Measurements from ENCODE around the gene AIFM2. TPM values are rescaled to one million over a fixed set of nuclear protein-coding genes. Genes with fewer than 3 reads are reported as not detected.

The AIFM2 gene
- total and polyA plus RNA-seq, 9 of the 15 experiments (the other 6 are each of a cell fraction or from before 2014, with no cell fraction given), result 2.7 to 14.1 (median 9.2) TPM

DNA sequence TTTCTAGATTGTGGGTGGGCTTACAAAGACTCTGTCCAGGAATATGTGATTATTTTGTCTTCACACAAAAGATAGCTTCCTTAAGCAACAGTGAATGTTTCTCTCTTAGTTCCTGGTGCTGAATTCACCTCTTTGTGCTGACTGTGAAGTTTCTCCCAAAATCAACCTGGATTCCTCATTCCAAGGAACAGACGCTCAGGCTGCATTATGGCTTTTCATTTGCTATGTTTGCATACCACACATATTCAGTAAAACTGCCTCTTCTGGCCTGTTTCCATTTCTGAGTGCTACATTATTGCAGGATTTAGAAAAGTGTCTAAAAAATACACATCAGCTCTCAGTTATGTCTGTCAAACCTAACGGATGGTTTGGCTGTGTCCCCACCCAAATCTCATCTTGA, 58.5 kb downstream of the AIFM2 start:
- ChIA-PET POLR2A (interaction anchor here (1.2 kb wide), 1 partner anchor 17 kb away, joined by 4 read pairs; no protein-coding TSS in a partner anchor), CTCF (ENCODE audit: low intra/inter-chr PET ratio) (no interaction called here)
- FAIRE-seq, result no peak
- Histone ChIP-seq H2AFZ (ENCODE audit: low read depth, low read length) (no peak overlapping the region), H3K4me1 (replicated peaks in 1 of 2; ENCODE audit: control insufficient read depth in 2 of 2, insufficient read depth in 2 of 2, low read length in 2 of 2) (no peaks in the 10 kb centered on the region), H3K9me1 (ENCODE audit: control insufficient read depth, insufficient read depth, low read length) (no peaks in the 10 kb centered on the region), H3K27ac (ENCODE audit: extremely low read depth, low read depth, low read length) (no peak overlapping the region), H4K20me1 (replicated peaks; ENCODE audit: control insufficient read depth, insufficient read depth, low read length) (peaks cover 4% of the 10 kb centered on the region; the same call in 1 of the 2 replicates), H3K4me3 (no peak overlapping the region), H3K79me2 (ENCODE audit: control insufficient read depth, insufficient read depth, low read length) (no peaks in the 10 kb centered on the region), H3K4me2 (ENCODE audit: insufficient read depth, low read length) (no peak overlapping the region), H3K9me3 (replicated peaks; ENCODE audit: control insufficient read depth, insufficient read depth, low read depth, low read length) (no peaks in the 10 kb centered on the region), H3K9ac (ENCODE audit: insufficient read depth in 1 of 2, low read depth in 2 of 2, low read length in 2 of 2) (no peak overlapping the region), H3K27me3 (ENCODE audit: control insufficient read depth in 2 of 2, insufficient read depth in 2 of 2, low read length in 2 of 2) (peaks cover 53 to 58% of the 10 kb centered on the region in 2 experiments), H3K36me3 (ENCODE audit: control insufficient read depth, insufficient read depth, low read length) (no peaks in the 10 kb centered on the region)
- in situ Hi-C loops (cut with MboI), result no loop called here
- intact Hi-C loops (cut with micrococcal nuclease), result no loop called here
- DNase-seq (ENCODE audit: extremely low read depth in 1 of 4, low spot score in 3 of 4), result no peak
- no TSS peak for BruUV-seq (replicated peaks)
- ATAC-seq, result no peak
- TF ChIP-seq KLF1 (tag; IDR thresholded peaks at IDR 0.05) (no peak), CBFA2T3 (IDR thresholded peaks at IDR 0.05) (no peak), GATA2 (CRISPR knock-in tag; IDR thresholded peaks at IDR 0.05) (no peak), C11orf30 (IDR thresholded peaks at IDR 0.05; ENCODE audit: low read depth) (0 out of 2 replicates have a peak, but pooled peaks have one; percentile 9), ZNF316 (IDR thresholded peaks at IDR 0.05) (peak; percentile 47; the same call in 1 of the 2 replicates), ARHGAP35 (IDR thresholded peaks at IDR 0.05; ENCODE audit: partially characterized antibody) (no peak), TAL1 (IDR thresholded peaks at IDR 0.05) (no peak)
- 5% methylated on average over 2 of the region's 2 CpGs for WGBS (ENCODE audit: insufficient coverage, low coverage, missing lambda C conversion rate)

DNA sequence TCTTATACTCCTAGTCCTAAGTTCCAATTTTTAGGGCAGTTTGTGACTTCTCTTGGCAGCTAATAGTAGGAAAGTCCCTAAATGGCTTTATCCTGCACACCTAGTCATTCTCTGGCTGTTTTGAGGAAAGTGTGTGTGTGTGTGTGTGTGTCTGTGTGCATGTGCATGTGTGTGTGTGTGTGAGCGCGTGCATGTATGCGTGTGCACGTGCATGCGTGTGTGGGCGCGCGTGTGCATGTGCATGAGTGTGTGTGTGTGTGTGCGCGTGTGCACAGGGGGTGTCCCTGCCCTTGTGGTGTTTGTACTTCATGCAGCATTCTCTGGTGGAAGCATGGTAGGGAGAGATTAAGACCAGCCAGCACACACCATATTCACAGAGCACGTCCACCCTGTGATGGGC, 61.8 kb downstream of the AIFM2 start:
- in situ Hi-C loops (cut with MboI), result no loop called here
- BruUV-seq (replicated peaks), result no TSS peak
- Histone ChIP-seq H3K27ac (ENCODE audit: extremely low read depth, low read depth, low read length) (no peak overlapping the region), H3K9me3 (replicated peaks; ENCODE audit: control insufficient read depth, insufficient read depth, low read depth, low read length) (no peaks in the 10 kb centered on the region), H3K9ac (ENCODE audit: insufficient read depth in 1 of 2, low read depth in 2 of 2, low read length in 2 of 2) (no peak overlapping the region), H3K36me3 (ENCODE audit: control insufficient read depth, insufficient read depth, low read length) (no peaks in the 10 kb centered on the region), H3K27me3 (ENCODE audit: control insufficient read depth in 2 of 2, insufficient read depth in 2 of 2, low read length in 2 of 2) (peaks cover 35 to 43% of the 10 kb centered on the region in 2 experiments), H3K4me1 (replicated peaks in 1 of 2; ENCODE audit: control insufficient read depth in 2 of 2, insufficient read depth in 2 of 2, low read length in 2 of 2) (no peaks in the 10 kb centered on the region), H3K4me3 (no peak overlapping the region), H3K4me2 (ENCODE audit: insufficient read depth, low read length) (no peak overlapping the region), H4K20me1 (replicated peaks; ENCODE audit: control insufficient read depth, insufficient read depth, low read length) (no peaks in the 10 kb centered on the region), H2AFZ (ENCODE audit: low read depth, low read length) (no peak overlapping the region), H3K79me2 (ENCODE audit: control insufficient read depth, insufficient read depth, low read length) (no peaks in the 10 kb centered on the region), H3K9me1 (ENCODE audit: control insufficient read depth, insufficient read depth, low read length) (no peaks in the 10 kb centered on the region)
- no peak for ATAC-seq
- TF ChIP-seq XRCC5 (IDR thresholded peaks at IDR 0.05; ENCODE audit: low read depth, low read length), result no peak
- no peak for TF ChIP-seq CCNT2 (IDR thresholded peaks at IDR 0.05; ENCODE audit: borderline replicate concordance, extremely low read depth, insufficient read length, low read depth, low read length)
- TF ChIP-seq ZC3H4 (CRISPR knock-in tag; IDR thresholded peaks at IDR 0.05; ENCODE audit: borderline replicate concordance), result no peak
- no peak for TF ChIP-seq GTF2F1 (IDR thresholded peaks at IDR 0.05; ENCODE audit: low read depth, low read length)
- no peak for TF ChIP-seq ZFP1 (CRISPR knock-in tag; IDR thresholded peaks at IDR 0.05)
- no peak for TF ChIP-seq ZBTB8A (IDR thresholded peaks at IDR 0.05; ENCODE audit: partially characterized antibody)
- TF ChIP-seq, protein P1, sequence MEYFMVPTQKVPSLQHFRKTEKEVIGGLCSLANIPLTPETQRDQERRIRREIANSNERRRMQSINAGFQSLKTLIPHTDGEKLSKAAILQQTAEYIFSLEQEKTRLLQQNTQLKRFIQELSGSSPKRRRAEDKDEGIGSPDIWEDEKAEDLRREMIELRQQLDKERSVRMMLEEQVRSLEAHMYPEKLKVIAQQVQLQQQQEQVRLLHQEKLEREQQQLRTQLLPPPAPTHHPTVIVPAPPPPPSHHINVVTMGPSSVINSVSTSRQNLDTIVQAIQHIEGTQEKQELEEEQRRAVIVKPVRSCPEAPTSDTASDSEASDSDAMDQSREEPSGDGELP (CRISPR knock-in tag; IDR thresholded peaks at IDR 0.05; ENCODE audit: borderline replicate concordance), result no peak
- TF ChIP-seq NR2C1 (IDR thresholded peaks at IDR 0.05), result no peak
- TF ChIP-seq NR2C1 (tag; IDR thresholded peaks at IDR 0.05), result no peak
- no peak for TF ChIP-seq ILF3 (IDR thresholded peaks at IDR 0.05; ENCODE audit: borderline replicate concordance)
- CTCF ChIA-PET (ENCODE audit: low intra/inter-chr PET ratio), result no interaction called here
- POLR2A ChIA-PET, result no interaction called here
- WGBS (ENCODE audit: insufficient coverage, low coverage, missing lambda C conversion rate), result 13% methylated on average over 11 of the region's 11 CpGs
- intact Hi-C loops (cut with micrococcal nuclease), result no loop called here
- FAIRE-seq, result no peak
- no peak for DNase-seq (ENCODE audit: extremely low read depth in 1 of 4, low spot score in 3 of 4)
